Measurements from ENCODE around the gene C8G.

DNA sequence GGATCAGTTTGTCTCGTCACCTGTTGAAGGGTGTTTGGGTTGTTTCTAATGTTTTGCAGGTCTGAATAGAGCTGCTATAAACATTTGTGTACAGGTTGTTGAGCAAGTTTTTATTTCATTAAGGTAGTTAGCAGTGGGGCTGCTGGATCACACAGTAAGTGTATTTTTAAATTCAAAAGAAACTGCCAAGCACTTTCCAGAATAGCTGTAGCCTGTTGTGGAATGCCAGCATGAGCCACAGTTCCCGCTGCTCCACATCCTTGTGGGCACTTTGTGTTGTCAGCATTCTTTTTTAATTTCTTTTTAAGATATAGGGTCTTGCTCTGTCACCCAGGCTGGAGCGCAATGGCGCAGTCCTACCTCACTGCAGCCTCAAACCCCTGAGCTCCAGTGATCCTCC, 15.0 kb upstream of the C8G start:
- TF ChIP-seq ELF4 (IDR thresholded peaks at IDR 0.05) (no peak), FOXA1 (IDR thresholded peaks at IDR 0.05) (no peak), ARNT (IDR thresholded peaks at IDR 0.05) (no peak), TARDBP (IDR thresholded peaks at IDR 0.05) (no peak)

All from HEK293T (cell line).